Keratinocyte (primary cell): Measurements from ENCODE around the gene HPS4. TPM values are rescaled to one million over a fixed set of nuclear protein-coding genes. Genes with fewer than 3 reads are reported as not detected.

Source experiments
- DNase-seq: peaks from one replicate; pipeline ENCODE4 v3.0.0-alpha.2; 2011; ENCODE audit warnings: low read depth, missing footprints, low spot score
- FAIRE-seq: peaks from 2 replicates; lab custom pipeline; 2011; peaks lifted over from hg19 to GRCh38; lab: Jason Lieb, UNC
- H2AFZ ChIP-seq: 2 replicates; pipeline ENCODE4 v1.6.0; 2012; ENCODE audit warnings: low read length, control low read depth, inconsistent platforms; ENCODE audit not compliant: control insufficient read depth
- H3K27ac ChIP-seq: 2 replicates; pipeline ENCODE4 v1.5.1; 2011; ENCODE audit warnings: low read length; ENCODE audit not compliant: control insufficient read depth, insufficient read depth
- H3K27me3 ChIP-seq: 3 replicates; pipeline ENCODE4 v1.6.0; 2011; ENCODE audit warnings: low read length; ENCODE audit not compliant: control insufficient read depth, insufficient read depth; ENCODE audit errors: extremely low read depth
- H3K36me3 ChIP-seq, 2 experiments: 2 replicates in 1 of 2; 3 replicates in 1 of 2; pipeline ENCODE4 v1.5.1; 2011; ENCODE audit warnings: low read length in 2 of 2, mild to moderate bottlenecking in 1 of 2; ENCODE audit not compliant: control insufficient read depth in 2 of 2, insufficient read depth in 2 of 2; ENCODE audit errors: extremely low read depth in 1 of 2
- H3K4me1 ChIP-seq: 3 replicates; pipeline ENCODE4 v1.5.1; 2011; ENCODE audit warnings: low read length; ENCODE audit not compliant: control insufficient read depth, insufficient read depth; ENCODE audit errors: extremely low read depth
- H3K4me2 ChIP-seq: 3 replicates; pipeline ENCODE4 v1.6.0; 2011; ENCODE audit warnings: low read depth, low read length; ENCODE audit not compliant: control insufficient read depth, insufficient read depth; ENCODE audit errors: extremely low read depth
- H3K4me3 ChIP-seq, 3 experiments: fragments of 200-600 bp in 1 of 3; sonication (generic) in 1 of 3; 2 replicates in 2 of 3; 3 replicates in 1 of 3; pipeline ENCODE4 v1.5.1; 2011 to 2016; ENCODE audit warnings: low read length in 3 of 3, mild to moderate bottlenecking in 3 of 3, control low read depth in 2 of 3, inconsistent platforms in 1 of 3, low read depth in 1 of 3, mixed read lengths in 1 of 3, mixed run types in 1 of 3, moderate library complexity in 1 of 3; ENCODE audit not compliant: control insufficient read depth in 2 of 3, insufficient read depth in 2 of 3; ENCODE audit errors: extremely low read depth in 1 of 3
- H3K79me2 ChIP-seq: 2 replicates; pipeline ENCODE4 v1.6.0; 2012; ENCODE audit warnings: low read length; ENCODE audit not compliant: control insufficient read depth, insufficient read depth
- H3K9ac ChIP-seq: 3 replicates; pipeline ENCODE4 v1.6.0; 2011; ENCODE audit warnings: low read length; ENCODE audit not compliant: control insufficient read depth, insufficient read depth; ENCODE audit errors: extremely low read depth
- H3K9me1 ChIP-seq: 3 replicates; pipeline ENCODE4 v1.6.0; 2011; ENCODE audit warnings: low read length; ENCODE audit not compliant: control insufficient read depth, insufficient read depth; ENCODE audit errors: extremely low read depth
- H3K9me3 ChIP-seq: 2 replicates; pipeline ENCODE4 v1.5.1; 2012; ENCODE audit warnings: low read depth, low read length; ENCODE audit not compliant: control insufficient read depth
- H4K20me1 ChIP-seq: 3 replicates; pipeline ENCODE4 v1.6.0; 2011; ENCODE audit warnings: low read length; ENCODE audit not compliant: control insufficient read depth, insufficient read depth; ENCODE audit errors: extremely low read depth
- EZH2 ChIP-seq: IDR thresholded peaks from one replicate; pipeline ENCODE4 v1.6.1; 2012; ENCODE audit warnings: inconsistent platforms, mild to moderate bottlenecking, low read length, moderate library complexity
- dilution Hi-C: fragments of 300-500 bp; cut with MboI; formaldehyde crosslinking; loops from one replicate; pipeline ENCODE4 v1.7.0; 2020; ENCODE audit warnings: low sequenced_read_pairs; ENCODE audit not compliant: extremely low pct_ligation_motif_present
- polyA plus RNA-seq, 5 experiments: library from polyadenylated mRNA; depleted of rRNA in 3 of 5; stranded (reverse) in 3 of 5; stranded (forward) in 1 of 5; unstranded in 1 of 5; fragments of >200 nt; gene quantifications; 1 replicate in 1 of 5; 2 replicates in 3 of 5; 3 replicates in 1 of 5; pipeline versions ENCODE4 v1.2.1 to v1.2.3, GENCODE V29; 2011 to 2012; ENCODE audit warnings: missing spikeins in 2 of 5, low read depth in 1 of 5, low replicate concordance in 1 of 5
- TF ChIP-seq, protein P1 (sequence below), 3 experiments: IDR thresholded peaks in 1 of 3; conservative IDR thresholded peaks in 1 of 3; optimal IDR thresholded peaks in 1 of 3; 2 replicates in 2 of 3; 3 replicates in 1 of 3; pipeline versions ENCODE3 to v1.5.1; 2011; ENCODE audit warnings: low read length in 3 of 3, mild to moderate bottlenecking in 3 of 3, moderate library complexity in 2 of 3, control low read depth in 1 of 3, inconsistent platforms in 1 of 3; ENCODE audit not compliant: insufficient read depth in 2 of 3; ENCODE audit errors: extremely low read depth in 1 of 3

The HPS4 gene
- polyA plus RNA-seq, 1 donor (not counting 4 experiments of a cell fraction or from before 2014, with no cell fraction given) = 21.3 TPM

DNA sequence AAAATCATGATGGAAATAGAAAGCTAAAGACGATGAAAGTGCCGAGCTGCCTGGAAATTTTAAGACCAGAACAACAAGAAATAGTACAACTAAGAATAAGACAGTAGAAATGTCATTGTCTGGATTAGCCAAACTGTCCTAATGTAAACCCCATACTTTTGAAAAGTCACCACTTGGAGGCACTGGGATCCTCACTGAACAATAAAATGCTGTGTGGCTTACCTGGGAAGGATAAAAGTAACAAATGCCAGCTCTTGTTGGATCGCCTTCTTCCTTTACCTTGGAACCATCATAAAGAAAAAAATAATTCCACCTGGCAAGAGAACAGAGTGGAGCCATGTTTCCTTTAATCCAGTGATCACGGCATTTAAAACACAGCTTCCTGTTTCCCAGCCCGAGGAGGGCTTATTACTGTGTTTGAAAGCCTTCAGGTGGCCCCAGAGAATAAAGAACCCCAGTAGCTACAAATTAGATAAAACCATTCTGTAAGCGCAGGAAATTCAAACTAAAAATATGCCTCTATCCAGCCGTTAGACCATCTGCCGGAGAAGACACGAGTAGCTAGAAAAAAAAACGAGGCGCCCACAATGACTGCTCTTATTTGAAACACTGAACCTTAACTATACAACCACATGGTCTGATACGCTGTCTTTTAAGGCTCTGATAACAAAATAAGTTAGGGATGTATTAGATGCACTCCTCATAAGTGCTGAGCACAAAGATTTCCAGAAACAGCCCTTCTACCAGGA lies 4.4 kb downstream of the HPS4 start:
- H4K20me1 ChIP-seq = no peaks in the 10 kb centered on the region
- H3K79me2 ChIP-seq = peaks cover 18% of the 10 kb centered on the region
- no peaks in the 10 kb centered on the region for H3K27me3 ChIP-seq
- peak overlapping the region; percentile 86 for H3K4me2 ChIP-seq
- dilution Hi-C loops = no loop called here
- H3K9me3 ChIP-seq = no peaks in the 10 kb centered on the region
- peaks cover 3 to 23% of the 10 kb centered on the region in 2 experiments for H3K36me3 ChIP-seq
- no peak for TF ChIP-seq EZH2
- TF ChIP-seq, protein P1, sequence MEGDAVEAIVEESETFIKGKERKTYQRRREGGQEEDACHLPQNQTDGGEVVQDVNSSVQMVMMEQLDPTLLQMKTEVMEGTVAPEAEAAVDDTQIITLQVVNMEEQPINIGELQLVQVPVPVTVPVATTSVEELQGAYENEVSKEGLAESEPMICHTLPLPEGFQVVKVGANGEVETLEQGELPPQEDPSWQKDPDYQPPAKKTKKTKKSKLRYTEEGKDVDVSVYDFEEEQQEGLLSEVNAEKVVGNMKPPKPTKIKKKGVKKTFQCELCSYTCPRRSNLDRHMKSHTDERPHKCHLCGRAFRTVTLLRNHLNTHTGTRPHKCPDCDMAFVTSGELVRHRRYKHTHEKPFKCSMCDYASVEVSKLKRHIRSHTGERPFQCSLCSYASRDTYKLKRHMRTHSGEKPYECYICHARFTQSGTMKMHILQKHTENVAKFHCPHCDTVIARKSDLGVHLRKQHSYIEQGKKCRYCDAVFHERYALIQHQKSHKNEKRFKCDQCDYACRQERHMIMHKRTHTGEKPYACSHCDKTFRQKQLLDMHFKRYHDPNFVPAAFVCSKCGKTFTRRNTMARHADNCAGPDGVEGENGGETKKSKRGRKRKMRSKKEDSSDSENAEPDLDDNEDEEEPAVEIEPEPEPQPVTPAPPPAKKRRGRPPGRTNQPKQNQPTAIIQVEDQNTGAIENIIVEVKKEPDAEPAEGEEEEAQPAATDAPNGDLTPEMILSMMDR (optimal IDR thresholded peaks at IDR 0.05 in 1 of 3, IDR thresholded peaks at IDR 0.05 in 1 of 3, conservative IDR thresholded peaks at IDR 0.05 in 1 of 3; ENCODE audit: extremely low read depth in 1 of 3, insufficient read depth in 2 of 3, low read length in 3 of 3) = no peak
- H3K27ac ChIP-seq = peak overlapping the region; percentile 29
- H2AFZ ChIP-seq = peak overlapping the region; percentile 34
- FAIRE-seq = no peak
- H3K4me3 ChIP-seq = peak overlapping the region in 2 of 3 experiments; percentile 8 to 36
- no peaks in the 10 kb centered on the region for H3K9me1 ChIP-seq
- no peak for DNase-seq
- H3K9ac ChIP-seq = peak overlapping the region; percentile 9
- H3K4me1 ChIP-seq = peaks cover 59% of the 10 kb centered on the region

DNA sequence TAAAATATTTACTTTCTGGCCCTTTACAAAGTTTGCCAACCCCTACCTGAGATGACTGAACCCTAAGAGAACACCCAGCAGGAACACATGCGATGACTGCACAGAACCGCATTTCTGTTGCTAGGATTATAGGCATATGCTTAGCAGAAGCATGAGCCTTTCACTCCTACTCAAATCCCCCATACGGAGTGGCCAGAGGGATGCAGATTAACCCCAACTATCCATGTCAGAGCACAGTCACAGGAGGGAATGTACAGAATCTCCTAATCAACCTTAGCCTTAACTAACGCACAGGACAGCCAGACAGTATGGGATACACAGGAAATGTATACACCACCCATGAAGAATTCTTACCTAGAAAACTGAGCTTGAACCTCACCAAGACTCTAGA lies 6.2 kb downstream of the HPS4 start:
- Histone ChIP-seq H3K27me3 (no peaks in the 10 kb centered on the region), H3K4me2 (no peak overlapping the region), H3K4me3 (no peak overlapping the region), H3K9me3 (no peaks in the 10 kb centered on the region), H2AFZ (no peak overlapping the region), H3K9me1 (no peaks in the 10 kb centered on the region), H3K36me3 (peaks cover 3 to 39% of the 10 kb centered on the region in 2 experiments), H3K79me2 (peaks cover 12% of the 10 kb centered on the region), H4K20me1 (no peaks in the 10 kb centered on the region), H3K9ac (no peak overlapping the region), H3K27ac (no peak overlapping the region), H3K4me1 (peaks cover 61% of the 10 kb centered on the region)
- dilution Hi-C loops = no loop called here
- FAIRE-seq (no peak), DNase-seq (no peak)
- TF ChIP-seq, protein P1 (optimal IDR thresholded peaks at IDR 0.05 in 1 of 3, IDR thresholded peaks at IDR 0.05 in 1 of 3, conservative IDR thresholded peaks at IDR 0.05 in 1 of 3; ENCODE audit: extremely low read depth in 1 of 3, insufficient read depth in 2 of 3, low read length in 3 of 3) = no peak
- no peak for TF ChIP-seq EZH2
